ENCODE measurements around the gene KRTAP10-3.

DNA sequence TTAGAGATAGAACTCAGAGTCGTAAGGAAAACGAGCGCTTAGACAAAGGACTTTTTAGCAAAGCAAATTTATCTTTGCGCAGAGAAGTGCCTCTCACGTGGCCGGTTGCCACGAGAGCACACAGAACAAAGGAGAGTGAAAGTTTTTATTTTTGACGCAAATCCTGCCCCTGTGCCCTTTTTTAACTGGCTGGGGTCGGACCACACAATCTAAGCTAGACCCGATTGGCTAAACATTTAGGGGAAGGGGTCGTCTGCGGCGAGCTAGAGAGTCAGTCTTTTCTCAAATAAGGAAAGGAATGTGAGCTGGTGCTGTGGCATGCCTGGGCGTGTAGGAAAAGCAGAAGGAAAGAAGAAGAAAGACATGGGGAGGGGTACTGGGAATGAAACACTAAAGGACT lies 9.7 kb downstream of the KRTAP10-3 start:
- TF ChIP-seq, protein P1, sequence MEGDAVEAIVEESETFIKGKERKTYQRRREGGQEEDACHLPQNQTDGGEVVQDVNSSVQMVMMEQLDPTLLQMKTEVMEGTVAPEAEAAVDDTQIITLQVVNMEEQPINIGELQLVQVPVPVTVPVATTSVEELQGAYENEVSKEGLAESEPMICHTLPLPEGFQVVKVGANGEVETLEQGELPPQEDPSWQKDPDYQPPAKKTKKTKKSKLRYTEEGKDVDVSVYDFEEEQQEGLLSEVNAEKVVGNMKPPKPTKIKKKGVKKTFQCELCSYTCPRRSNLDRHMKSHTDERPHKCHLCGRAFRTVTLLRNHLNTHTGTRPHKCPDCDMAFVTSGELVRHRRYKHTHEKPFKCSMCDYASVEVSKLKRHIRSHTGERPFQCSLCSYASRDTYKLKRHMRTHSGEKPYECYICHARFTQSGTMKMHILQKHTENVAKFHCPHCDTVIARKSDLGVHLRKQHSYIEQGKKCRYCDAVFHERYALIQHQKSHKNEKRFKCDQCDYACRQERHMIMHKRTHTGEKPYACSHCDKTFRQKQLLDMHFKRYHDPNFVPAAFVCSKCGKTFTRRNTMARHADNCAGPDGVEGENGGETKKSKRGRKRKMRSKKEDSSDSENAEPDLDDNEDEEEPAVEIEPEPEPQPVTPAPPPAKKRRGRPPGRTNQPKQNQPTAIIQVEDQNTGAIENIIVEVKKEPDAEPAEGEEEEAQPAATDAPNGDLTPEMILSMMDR (tag by site-specific recombination; IDR thresholded peaks at IDR 0.05): no peak
- TF ChIP-seq ZNF530 (tag by site-specific recombination; IDR thresholded peaks at IDR 0.05; ENCODE audit: low read depth) (no peak), ZEB2 (tag by site-specific recombination; IDR thresholded peaks at IDR 0.05) (no peak), YY2 (tag by site-specific recombination; IDR thresholded peaks at IDR 0.05) (no peak), ZNF24 (tag by site-specific recombination; IDR thresholded peaks at IDR 0.05) (no peak), ZBTB21 (tag by site-specific recombination; IDR thresholded peaks at IDR 0.05) (no peak)
- TF ChIP-seq, protein P2, sequence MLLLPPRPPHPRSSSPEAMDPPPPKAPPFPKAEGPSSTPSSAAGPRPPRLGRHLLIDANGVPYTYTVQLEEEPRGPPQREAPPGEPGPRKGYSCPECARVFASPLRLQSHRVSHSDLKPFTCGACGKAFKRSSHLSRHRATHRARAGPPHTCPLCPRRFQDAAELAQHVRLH (tag by site-specific recombination; IDR thresholded peaks at IDR 0.05): no peak
- TF ChIP-seq, protein P3, sequence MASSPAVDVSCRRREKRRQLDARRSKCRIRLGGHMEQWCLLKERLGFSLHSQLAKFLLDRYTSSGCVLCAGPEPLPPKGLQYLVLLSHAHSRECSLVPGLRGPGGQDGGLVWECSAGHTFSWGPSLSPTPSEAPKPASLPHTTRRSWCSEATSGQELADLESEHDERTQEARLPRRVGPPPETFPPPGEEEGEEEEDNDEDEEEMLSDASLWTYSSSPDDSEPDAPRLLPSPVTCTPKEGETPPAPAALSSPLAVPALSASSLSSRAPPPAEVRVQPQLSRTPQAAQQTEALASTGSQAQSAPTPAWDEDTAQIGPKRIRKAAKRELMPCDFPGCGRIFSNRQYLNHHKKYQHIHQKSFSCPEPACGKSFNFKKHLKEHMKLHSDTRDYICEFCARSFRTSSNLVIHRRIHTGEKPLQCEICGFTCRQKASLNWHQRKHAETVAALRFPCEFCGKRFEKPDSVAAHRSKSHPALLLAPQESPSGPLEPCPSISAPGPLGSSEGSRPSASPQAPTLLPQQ (tag by site-specific recombination; IDR thresholded peaks at IDR 0.05): no peak
